Chondrocyte (in vitro differentiated cells): Measurements from ENCODE around the gene SQOR. TPM values are rescaled to one million over a fixed set of nuclear protein-coding genes. Genes with fewer than 3 reads are reported as not detected.

Experiments used
- DNase-seq: peaks from one replicate; pipeline ENCODE4 v3.0.0; 2021; ENCODE audit warnings: mixed read lengths, low spot score
- H3K27ac Mint-ChIP-seq: one replicate; pipeline ENCODE4 v1.8.0; 2021; ENCODE audit warnings: mild to moderate bottlenecking, moderate library complexity, mixed read lengths; ENCODE audit not compliant: unreplicated experiment
- H3K27me3 Mint-ChIP-seq: 2 replicates; pipeline ENCODE4 v1.8.0; 2021; ENCODE audit warnings: low read depth, mixed read lengths
- H3K36me3 Mint-ChIP-seq: 2 replicates; pipeline ENCODE4 v1.8.0; 2021; ENCODE audit warnings: low read depth, mixed read lengths
- H3K4me1 Mint-ChIP-seq: 2 replicates; pipeline ENCODE4 v1.8.0; 2021; ENCODE audit warnings: low read depth, mild to moderate bottlenecking, mixed read lengths
- H3K4me3 Mint-ChIP-seq: one replicate; pipeline ENCODE4 v1.8.0; 2021; ENCODE audit warnings: mild to moderate bottlenecking, moderate library complexity, mixed read lengths; ENCODE audit not compliant: unreplicated experiment
- H3K9me3 Mint-ChIP-seq: 2 replicates; pipeline ENCODE4 v1.8.0; 2021; ENCODE audit warnings: low read depth, mixed read lengths
- total RNA-seq: library from RNA; stranded (reverse); gene quantifications from 3 replicates; pipeline ENCODE4 v1.2.1, GENCODE V29; 2021
- TF ChIP-seq, protein P1 (sequence below): fragments of 200-600 bp; sonication (generic); IDR thresholded peaks from 2 replicates; pipeline ENCODE4 v1.5.0; 2021; ENCODE audit warnings: antibody characterized with exemption, mild to moderate bottlenecking, moderate library complexity

SQOR gene
- total RNA-seq, 1 donor from 2014 or later: 10.9 TPM

DNA sequence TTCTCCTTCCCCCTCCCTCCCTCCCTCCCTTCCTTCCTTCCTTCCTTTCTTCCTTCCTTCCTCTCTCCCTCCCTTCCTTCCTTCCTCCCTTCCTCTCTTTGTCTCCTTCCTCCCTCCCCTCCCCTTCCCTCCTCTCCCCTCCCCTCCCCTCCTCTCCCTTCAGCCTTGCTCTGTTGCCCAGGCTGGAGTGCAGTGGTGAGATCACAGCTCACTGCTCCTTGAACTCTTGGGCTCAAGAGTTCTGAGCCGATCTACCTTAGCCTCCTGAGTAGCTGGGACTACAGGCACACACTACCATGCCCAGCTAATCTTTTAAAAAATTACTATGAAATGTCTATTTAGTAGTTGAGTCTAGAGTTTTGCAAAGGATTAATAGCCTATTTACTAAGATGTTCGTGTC, 32.2 kb downstream of the SQOR start:
- H3K4me3 Mint-ChIP-seq: no peak overlapping the region

DNA sequence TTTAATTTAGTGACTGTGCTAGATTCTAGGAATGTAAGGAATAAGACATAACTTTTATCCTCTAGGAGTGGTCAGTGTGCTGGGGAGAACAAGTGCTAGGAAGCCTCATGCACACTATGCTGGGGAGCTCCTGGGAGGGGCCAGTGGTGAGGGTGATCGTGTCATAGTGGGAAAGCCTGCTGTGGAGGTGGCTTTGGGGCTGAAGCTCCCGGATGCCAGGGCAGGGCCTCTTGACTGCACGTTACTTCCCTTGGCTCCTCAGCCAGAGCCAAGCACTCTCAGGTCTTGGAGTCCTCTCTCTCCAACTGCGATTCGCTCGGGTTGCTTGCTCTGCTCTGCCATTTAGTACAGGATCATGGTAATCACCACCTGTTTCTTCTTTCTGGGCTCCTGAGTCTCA, 33.6 kb downstream of the SQOR start:
- Mint-ChIP-seq H3K27me3 (no peaks in the 10 kb centered on the region), H3K4me1 (peaks cover 7% of the 10 kb centered on the region)
- TF ChIP-seq, protein P1, sequence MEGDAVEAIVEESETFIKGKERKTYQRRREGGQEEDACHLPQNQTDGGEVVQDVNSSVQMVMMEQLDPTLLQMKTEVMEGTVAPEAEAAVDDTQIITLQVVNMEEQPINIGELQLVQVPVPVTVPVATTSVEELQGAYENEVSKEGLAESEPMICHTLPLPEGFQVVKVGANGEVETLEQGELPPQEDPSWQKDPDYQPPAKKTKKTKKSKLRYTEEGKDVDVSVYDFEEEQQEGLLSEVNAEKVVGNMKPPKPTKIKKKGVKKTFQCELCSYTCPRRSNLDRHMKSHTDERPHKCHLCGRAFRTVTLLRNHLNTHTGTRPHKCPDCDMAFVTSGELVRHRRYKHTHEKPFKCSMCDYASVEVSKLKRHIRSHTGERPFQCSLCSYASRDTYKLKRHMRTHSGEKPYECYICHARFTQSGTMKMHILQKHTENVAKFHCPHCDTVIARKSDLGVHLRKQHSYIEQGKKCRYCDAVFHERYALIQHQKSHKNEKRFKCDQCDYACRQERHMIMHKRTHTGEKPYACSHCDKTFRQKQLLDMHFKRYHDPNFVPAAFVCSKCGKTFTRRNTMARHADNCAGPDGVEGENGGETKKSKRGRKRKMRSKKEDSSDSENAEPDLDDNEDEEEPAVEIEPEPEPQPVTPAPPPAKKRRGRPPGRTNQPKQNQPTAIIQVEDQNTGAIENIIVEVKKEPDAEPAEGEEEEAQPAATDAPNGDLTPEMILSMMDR: no peak

More for the DNA sequence above, 32.2 kb downstream of the SQOR start:
- TF ChIP-seq, protein P1: no peak
- DNase-seq: no peak
- Mint-ChIP-seq H3K9me3 (no peaks in the 10 kb centered on the region), H3K4me1 (peaks cover 7% of the 10 kb centered on the region), H3K36me3 (peaks cover 2% of the 10 kb centered on the region), H3K27ac (no peak overlapping the region), H3K27me3 (no peaks in the 10 kb centered on the region)

DNA sequence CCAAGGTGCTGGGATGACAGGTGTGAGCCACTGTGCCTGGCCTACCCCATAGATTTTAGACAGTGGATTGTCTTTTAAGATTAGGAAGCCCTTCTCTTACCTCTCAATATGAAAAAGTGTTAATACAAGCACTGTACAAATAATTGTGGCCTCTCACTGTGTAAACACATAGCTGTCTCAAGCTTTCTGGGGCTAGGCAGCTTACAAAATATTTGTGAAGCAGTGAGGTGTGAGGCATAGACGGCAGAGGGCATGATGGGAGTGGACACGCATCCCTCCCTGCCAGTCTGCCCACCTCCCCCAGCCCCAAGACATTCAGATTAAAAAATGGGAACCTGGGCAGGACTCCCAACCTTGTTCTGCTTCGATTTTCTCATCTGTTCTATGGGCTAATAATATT, 34.6 kb downstream of the SQOR start:
- no peak overlapping the region for H3K4me3 Mint-ChIP-seq
- DNase-seq: no peak
- no peaks in the 10 kb centered on the region for H3K27me3 Mint-ChIP-seq
- no peaks in the 10 kb centered on the region for H3K9me3 Mint-ChIP-seq
- H3K4me1 Mint-ChIP-seq: peaks cover 8% of the 10 kb centered on the region
- no peak overlapping the region for H3K27ac Mint-ChIP-seq
- peaks cover 2% of the 10 kb centered on the region for H3K36me3 Mint-ChIP-seq
- TF ChIP-seq, protein P1: no peak

More for the DNA sequence above, 33.6 kb downstream of the SQOR start:
- H3K4me3 Mint-ChIP-seq: no peak overlapping the region
- H3K9me3 Mint-ChIP-seq: no peaks in the 10 kb centered on the region
- no peak for DNase-seq
- no peak overlapping the region for H3K27ac Mint-ChIP-seq
- H3K36me3 Mint-ChIP-seq: peaks cover 2% of the 10 kb centered on the region

DNA sequence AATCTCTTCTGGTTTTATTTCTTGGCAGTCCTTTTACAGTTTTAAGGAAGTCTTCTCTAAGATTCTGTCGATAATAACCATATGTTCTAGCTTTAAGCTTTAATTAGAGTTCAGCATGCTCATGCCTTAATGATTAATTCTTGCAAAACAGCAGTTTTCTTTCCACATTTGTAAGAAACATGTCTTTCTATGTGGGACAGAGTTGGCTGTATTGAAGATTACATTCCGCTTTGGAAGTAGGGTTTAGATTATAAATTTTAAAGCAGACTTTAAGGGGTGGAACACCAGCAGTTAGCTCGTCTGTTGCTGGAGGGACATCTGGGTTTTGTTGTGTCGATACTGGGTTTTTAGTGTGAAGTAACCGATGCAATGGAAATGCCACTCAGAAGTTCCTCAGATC, 35.3 kb downstream of the SQOR start:
- Mint-ChIP-seq H3K27ac (no peak overlapping the region), H3K36me3 (peaks cover 5% of the 10 kb centered on the region), H3K4me1 (peaks cover 5% of the 10 kb centered on the region), H3K4me3 (no peak overlapping the region), H3K9me3 (no peaks in the 10 kb centered on the region), H3K27me3 (no peaks in the 10 kb centered on the region)
- TF ChIP-seq, protein P1: no peak
- DNase-seq: no peak

DNA sequence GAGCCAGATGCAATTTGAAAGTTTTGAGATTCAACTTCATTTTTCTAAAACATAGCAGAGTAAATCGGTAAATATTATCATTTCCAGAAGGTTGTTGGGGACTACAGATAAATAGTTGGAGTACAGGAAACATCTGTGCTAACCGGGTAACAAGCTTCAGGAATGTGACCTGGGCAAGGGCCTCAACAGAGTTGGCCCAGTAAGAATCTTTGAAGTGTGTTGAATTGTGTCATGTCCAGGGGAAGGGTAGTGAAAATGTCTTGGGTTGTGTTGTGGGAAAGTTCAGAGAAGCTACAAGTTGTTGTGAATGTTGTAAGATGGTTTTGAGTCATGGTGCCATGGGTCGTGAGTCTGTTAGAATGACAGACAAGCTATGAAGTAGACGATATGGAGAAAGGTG, 35.7 kb downstream of the SQOR start:
- no peak for DNase-seq
- H3K4me3 Mint-ChIP-seq: no peak overlapping the region
- H3K4me1 Mint-ChIP-seq: peaks cover 2% of the 10 kb centered on the region
- H3K27me3 Mint-ChIP-seq: no peaks in the 10 kb centered on the region
- no peaks in the 10 kb centered on the region for H3K9me3 Mint-ChIP-seq
- no peak overlapping the region for H3K27ac Mint-ChIP-seq
- H3K36me3 Mint-ChIP-seq: peaks cover 5% of the 10 kb centered on the region
- TF ChIP-seq, protein P1: no peak
